Calu3 (cell line): ENCODE results near the gene HOXA7. TPM values are rescaled to one million over a fixed set of nuclear protein-coding genes. Genes with fewer than 3 reads are reported as not detected.
A peak's percentile ranks its signal among the peaks of the same experiment; 100 is the strongest.

Source experiments
- BruUV-seq: library from RNA; stranded (reverse); fragments of 400-500 nt; replicated peaks from 2 replicates; lab custom pipeline; 2021; lab: Mats Ljungman, UMichigan
- CTCF ChIA-PET: fragments of 300-600 bp; sonication (Branson Sonifier 250); formaldehyde crosslinking; loops from one replicate; lab custom pipeline; 2022; ENCODE audit warnings: antibody characterized with exemption; lab: Charles Lee
- DNase-seq: peaks from one replicate; pipeline ENCODE4 v3.0.0; 2022
- H3K27ac Mint-ChIP-seq: one replicate; pipeline ENCODE4 v1.8.0; 2022; ENCODE audit warnings: mixed read lengths; ENCODE audit not compliant: unreplicated experiment
- H3K27me3 Mint-ChIP-seq: one replicate; pipeline ENCODE4 v1.8.0; 2022; ENCODE audit warnings: mixed read lengths; ENCODE audit not compliant: unreplicated experiment
- H3K36me3 Mint-ChIP-seq: one replicate; pipeline ENCODE4 v1.8.0; 2022; ENCODE audit warnings: mild to moderate bottlenecking, moderate library complexity, mixed read lengths; ENCODE audit not compliant: insufficient read depth, unreplicated experiment
- H3K4me1 Mint-ChIP-seq: one replicate; pipeline ENCODE4 v1.8.0; 2022; ENCODE audit warnings: mild to moderate bottlenecking, low read depth, mixed read lengths; ENCODE audit not compliant: unreplicated experiment
- H3K4me3 Mint-ChIP-seq: one replicate; pipeline ENCODE4 v1.8.0; 2022; ENCODE audit warnings: mild to moderate bottlenecking, low read depth, moderate library complexity, mixed read lengths; ENCODE audit not compliant: unreplicated experiment
- H3K9me3 Mint-ChIP-seq: one replicate; pipeline ENCODE4 v1.8.0; 2022; ENCODE audit warnings: low read depth, mixed read lengths; ENCODE audit not compliant: unreplicated experiment
- intact Hi-C: fragments of 100-400 bp; cut with micrococcal nuclease; formaldehyde crosslinking; loops from one replicate; pipeline ENCODE4 v1.10.0; 2022; ENCODE audit not compliant: unreplicated experiment
- total RNA-seq: library from RNA; stranded (reverse); gene quantifications from 2 replicates; pipeline ENCODE4 v1.2.3, GENCODE V29; 2022
- TF ChIP-seq, protein P1 (sequence below): fragments of 200-600 bp; IDR thresholded peaks from one replicate; pipeline ENCODE4 v1.8.0; 2022; ENCODE audit warnings: antibody characterized with exemption; ENCODE audit not compliant: unreplicated experiment

Gene HOXA7
- total RNA-seq, 1 experiment from 2014 or later, result not detected

DNA sequence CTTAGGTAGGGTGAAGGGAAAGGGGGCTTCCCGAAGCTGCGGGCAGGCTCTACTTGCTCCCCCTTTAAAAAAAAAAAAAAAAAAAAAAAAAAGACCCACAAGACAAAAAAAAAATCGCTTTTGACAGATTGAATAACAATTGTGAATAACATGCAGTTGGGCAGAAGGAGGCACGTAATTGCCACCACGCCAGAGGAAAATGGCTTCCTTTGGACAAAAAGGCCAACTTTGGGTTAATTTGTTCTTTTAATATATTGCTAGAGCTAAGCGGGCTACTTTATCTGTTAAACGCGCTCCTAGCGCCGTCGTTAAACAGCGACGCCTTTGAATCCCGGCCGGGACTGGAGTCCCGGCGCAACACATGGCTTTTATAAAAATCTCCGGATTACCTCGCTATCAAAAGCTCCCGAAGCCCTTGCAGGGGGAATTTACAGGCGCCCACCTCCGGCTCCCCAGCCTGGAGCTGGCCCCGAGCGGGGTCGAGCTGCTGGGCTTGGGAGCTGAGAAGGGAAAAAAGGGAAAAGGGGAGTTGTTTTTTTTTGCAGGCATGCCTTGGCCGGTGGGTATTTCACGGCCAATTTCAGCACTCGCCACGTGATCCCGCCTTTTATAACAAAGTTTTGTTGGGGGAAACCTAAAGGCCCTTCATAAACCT is 27.3 kb upstream of the HOXA7 start:
- Mint-ChIP-seq H3K9me3 (no peaks in the 10 kb centered on the region), H3K36me3 (peaks cover 21% of the 10 kb centered on the region), H3K4me1 (peaks cover 18% of the 10 kb centered on the region), H3K27ac (no peak overlapping the region), H3K27me3 (peaks cover 44% of the 10 kb centered on the region), H3K4me3 (peak overlapping the region; percentile 74)
- intact Hi-C loops, result no loop called here
- CTCF ChIA-PET, result interaction anchor here (0.7 to 1.5 kb wide), 3 partner anchors 12 to 450 kb away, joined by 3 to 8 read pairs (median 3); no protein-coding TSS in a partner anchor
- BruUV-seq, result no TSS peak
- TF ChIP-seq, protein P1, sequence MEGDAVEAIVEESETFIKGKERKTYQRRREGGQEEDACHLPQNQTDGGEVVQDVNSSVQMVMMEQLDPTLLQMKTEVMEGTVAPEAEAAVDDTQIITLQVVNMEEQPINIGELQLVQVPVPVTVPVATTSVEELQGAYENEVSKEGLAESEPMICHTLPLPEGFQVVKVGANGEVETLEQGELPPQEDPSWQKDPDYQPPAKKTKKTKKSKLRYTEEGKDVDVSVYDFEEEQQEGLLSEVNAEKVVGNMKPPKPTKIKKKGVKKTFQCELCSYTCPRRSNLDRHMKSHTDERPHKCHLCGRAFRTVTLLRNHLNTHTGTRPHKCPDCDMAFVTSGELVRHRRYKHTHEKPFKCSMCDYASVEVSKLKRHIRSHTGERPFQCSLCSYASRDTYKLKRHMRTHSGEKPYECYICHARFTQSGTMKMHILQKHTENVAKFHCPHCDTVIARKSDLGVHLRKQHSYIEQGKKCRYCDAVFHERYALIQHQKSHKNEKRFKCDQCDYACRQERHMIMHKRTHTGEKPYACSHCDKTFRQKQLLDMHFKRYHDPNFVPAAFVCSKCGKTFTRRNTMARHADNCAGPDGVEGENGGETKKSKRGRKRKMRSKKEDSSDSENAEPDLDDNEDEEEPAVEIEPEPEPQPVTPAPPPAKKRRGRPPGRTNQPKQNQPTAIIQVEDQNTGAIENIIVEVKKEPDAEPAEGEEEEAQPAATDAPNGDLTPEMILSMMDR, result no peak
- no peak for DNase-seq

DNA sequence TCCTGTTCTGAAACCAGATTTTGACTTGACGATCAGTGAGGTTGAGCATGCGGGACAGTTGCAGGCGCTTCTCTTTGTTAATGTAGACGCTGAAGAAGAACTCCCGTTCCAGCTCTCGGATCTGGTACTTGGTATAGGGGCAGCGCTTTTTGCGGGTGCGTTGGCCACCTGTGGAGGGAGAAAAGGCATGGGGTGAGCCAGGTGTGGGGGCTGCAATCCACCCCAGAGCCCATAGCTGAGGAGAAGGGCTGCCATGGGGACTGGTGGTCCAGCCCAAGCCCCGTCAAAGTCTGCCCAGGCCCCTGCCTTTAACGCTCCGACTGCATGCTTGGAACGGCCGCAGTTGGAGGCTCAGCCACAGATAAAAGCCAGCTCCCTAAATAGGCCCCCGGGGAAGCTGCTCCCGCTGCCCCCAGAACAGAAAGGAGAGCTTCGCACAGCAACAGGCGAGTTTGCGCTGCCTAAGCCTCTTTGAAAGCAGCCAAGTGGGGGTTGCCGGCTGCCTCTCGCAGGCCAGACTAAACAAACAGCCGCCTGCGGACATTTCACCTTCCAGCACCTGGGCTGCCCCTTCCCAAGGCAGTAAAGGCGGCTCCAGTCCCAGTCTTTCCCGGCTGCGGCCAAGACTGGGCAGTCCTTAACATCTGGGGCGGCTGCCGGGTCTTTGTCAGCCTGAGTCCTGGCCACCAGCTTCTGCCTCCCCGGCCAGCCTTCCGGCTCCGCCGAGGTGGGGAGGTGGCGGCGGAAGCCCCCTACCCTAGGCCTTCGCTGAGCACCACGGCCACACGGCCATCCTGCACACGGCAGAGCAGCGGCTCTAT is 26.6 kb upstream of the HOXA7 start:
- Mint-ChIP-seq H3K4me3 (peak overlapping the region; percentile 74), H3K4me1 (peaks cover 18% of the 10 kb centered on the region), H3K27ac (no peak overlapping the region), H3K27me3 (peaks cover 37% of the 10 kb centered on the region), H3K36me3 (peaks cover 21% of the 10 kb centered on the region), H3K9me3 (no peaks in the 10 kb centered on the region)
- no peak for DNase-seq
- CTCF ChIA-PET, result no interaction called here
- no TSS peak for BruUV-seq
- intact Hi-C loops, result no loop called here
- TF ChIP-seq, protein P1, result no peak

DNA sequence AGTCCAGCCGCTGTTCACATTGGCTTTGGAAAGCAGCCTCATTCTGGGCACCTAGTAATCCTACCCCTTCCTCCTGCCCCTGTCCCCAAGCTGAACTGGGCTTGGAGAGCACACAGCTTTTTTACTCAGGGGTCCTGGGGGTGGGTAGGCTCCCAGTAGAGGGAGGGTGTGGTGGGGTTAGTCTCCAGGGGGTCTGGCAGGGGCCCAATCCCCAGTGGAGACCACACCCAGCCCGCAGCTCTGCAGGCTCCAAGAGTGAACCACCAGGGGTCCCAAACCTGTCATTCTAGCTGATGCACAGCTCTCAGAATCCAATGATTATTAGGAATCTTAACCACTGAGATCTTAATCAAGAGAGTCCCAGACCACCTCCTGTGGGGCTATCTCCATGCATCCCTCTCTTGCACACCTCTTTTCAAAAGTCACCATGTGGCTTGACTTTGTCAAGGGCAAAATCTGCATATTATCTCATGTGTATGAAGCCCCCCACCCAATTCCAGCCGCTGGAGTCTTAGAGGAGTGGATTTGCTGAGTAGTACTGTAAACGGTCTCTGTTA is 25.9 kb upstream of the HOXA7 start:
- peaks cover 30% of the 10 kb centered on the region for H3K27me3 Mint-ChIP-seq
- TF ChIP-seq, protein P1, result no peak
- H3K36me3 Mint-ChIP-seq, result peaks cover 17% of the 10 kb centered on the region
- no peak overlapping the region for H3K27ac Mint-ChIP-seq
- intact Hi-C loops, result no loop called here
- DNase-seq, result no peak
- CTCF ChIA-PET, result interaction anchor here (0.6 kb wide), 1 partner anchor 891 kb away, joined by 6 read pairs; no protein-coding TSS in a partner anchor
- BruUV-seq, result no TSS peak
- H3K9me3 Mint-ChIP-seq, result no peaks in the 10 kb centered on the region
- peaks cover 18% of the 10 kb centered on the region for H3K4me1 Mint-ChIP-seq
- no peak overlapping the region for H3K4me3 Mint-ChIP-seq

DNA sequence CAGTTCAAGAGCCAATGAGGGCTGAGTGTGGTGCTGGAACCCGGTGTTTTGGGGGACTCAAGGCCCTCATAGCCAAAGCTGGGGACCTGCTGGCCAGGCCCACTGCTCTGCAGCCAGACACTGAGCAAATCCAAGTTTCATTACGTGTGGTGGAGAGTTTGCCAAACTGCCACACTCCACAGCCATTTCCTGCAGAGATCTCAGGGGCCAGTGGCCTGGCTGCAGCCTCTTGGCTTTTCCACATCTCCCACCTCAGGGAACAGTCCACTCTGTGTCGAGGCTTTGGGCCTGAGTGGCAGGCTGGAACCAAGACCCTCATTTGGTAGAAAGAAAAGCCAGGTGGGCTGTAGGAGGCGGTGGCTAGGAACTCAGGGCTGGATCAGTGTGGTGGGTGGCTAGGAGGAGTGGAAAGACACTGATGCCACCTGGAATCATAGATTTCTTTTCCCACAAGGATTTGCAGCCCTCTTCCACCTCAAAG is 25.4 kb upstream of the HOXA7 start:
- no peaks in the 10 kb centered on the region for H3K9me3 Mint-ChIP-seq
- no peak overlapping the region for H3K4me3 Mint-ChIP-seq
- BruUV-seq, result no TSS peak
- no peak overlapping the region for H3K27ac Mint-ChIP-seq
- H3K27me3 Mint-ChIP-seq, result peaks cover 27% of the 10 kb centered on the region
- no peak for DNase-seq
- H3K36me3 Mint-ChIP-seq, result peaks cover 17% of the 10 kb centered on the region
- intact Hi-C loops, result no loop called here
- H3K4me1 Mint-ChIP-seq, result peaks cover 18% of the 10 kb centered on the region
- TF ChIP-seq, protein P1, result no peak
- CTCF ChIA-PET, result interaction anchor here (0.6 kb wide), 1 partner anchor 891 kb away, joined by 6 read pairs; no protein-coding TSS in a partner anchor
